Astrocyte of the cerebellum (primary cell): ENCODE measurements around the gene STXBP5.

ENCODE experiments used
- DNase-seq: peaks from one replicate; pipeline ENCODE4 v3.0.0-alpha.2; 2011; ENCODE audit warnings: low read depth
- H3K4me3 ChIP-seq: 2 replicates; pipeline ENCODE4 v1.5.1; 2011; ENCODE audit warnings: mild to moderate bottlenecking, low read depth, low read length, moderate library complexity
- in situ Hi-C: cut with HindIII; loops from 2 replicates; pipeline ENCODE4 v1.10.0; 2017; ENCODE audit warnings: low sequenced_read_pairs
- TF ChIP-seq, protein P1 (sequence below): IDR thresholded peaks from 2 replicates; pipeline ENCODE4 v1.5.1; 2012; ENCODE audit warnings: low read length, low read depth, moderate library complexity, mild to moderate bottlenecking; ENCODE audit errors: missing control alignments

Gene STXBP5

DNA sequence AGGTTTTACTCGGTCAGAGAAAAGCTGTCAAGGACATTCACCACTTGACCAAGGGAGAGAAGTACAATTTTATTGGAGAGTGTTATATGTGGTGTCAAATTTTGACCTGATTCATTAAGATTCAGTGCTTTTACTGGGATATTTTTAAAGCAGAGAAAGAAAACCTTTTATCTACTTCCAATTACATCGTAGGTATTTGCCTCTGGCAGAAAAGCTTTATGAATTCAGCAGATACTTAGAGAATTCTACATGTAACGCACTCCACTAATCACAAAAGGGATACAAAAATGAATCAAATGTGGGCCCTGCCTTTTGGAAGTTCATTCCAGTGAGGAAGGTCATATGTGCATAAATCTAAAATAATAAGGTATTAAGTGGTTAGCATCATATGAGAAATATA lies 133.7 kb downstream of the STXBP5 start:
- TF ChIP-seq, protein P1, sequence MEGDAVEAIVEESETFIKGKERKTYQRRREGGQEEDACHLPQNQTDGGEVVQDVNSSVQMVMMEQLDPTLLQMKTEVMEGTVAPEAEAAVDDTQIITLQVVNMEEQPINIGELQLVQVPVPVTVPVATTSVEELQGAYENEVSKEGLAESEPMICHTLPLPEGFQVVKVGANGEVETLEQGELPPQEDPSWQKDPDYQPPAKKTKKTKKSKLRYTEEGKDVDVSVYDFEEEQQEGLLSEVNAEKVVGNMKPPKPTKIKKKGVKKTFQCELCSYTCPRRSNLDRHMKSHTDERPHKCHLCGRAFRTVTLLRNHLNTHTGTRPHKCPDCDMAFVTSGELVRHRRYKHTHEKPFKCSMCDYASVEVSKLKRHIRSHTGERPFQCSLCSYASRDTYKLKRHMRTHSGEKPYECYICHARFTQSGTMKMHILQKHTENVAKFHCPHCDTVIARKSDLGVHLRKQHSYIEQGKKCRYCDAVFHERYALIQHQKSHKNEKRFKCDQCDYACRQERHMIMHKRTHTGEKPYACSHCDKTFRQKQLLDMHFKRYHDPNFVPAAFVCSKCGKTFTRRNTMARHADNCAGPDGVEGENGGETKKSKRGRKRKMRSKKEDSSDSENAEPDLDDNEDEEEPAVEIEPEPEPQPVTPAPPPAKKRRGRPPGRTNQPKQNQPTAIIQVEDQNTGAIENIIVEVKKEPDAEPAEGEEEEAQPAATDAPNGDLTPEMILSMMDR: no peak
- no peak overlapping the region for H3K4me3 ChIP-seq
- in situ Hi-C loops: no loop called here
- DNase-seq: no peak

DNA sequence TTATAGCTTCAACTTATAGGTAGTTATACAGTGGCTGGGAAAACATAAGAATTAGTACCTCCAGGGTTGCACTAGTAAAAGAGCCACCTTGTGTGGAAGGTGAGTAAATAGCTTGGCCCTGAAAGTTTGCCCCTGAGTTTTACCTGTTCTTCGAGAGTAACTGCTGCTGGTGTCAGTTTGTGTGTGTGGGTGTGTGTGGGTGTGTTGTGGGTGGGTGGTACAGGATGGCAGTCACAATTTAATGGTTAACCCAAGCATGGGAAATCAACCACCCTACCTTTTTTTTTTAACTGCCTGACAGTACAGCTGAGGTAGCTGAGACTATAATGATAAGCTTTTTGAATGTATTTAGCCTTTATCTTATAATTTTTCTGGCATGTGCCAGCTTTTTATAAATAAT lies 137.3 kb downstream of the STXBP5 start:
- in situ Hi-C loops: no loop called here
- H3K4me3 ChIP-seq: no peak overlapping the region
- TF ChIP-seq, protein P1: no peak
- no peak for DNase-seq

DNA sequence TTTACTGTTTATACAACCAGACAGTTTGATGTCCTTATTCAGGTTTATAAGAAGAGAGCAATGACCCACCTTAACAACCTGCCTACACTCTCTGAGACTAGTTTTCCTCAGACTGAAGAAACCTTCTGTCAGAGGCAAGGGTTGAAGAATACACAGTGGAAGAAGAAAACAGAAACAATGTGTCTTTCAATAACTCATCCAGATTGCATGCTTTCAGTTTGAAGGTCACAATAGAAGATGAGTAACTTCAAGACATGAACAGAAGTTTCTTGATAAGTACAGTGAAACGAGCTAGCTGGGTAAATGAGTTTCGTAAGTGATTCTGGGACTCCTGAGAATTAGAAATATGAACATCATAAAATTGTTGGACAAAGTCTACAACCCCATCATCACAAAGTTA lies 141.7 kb downstream of the STXBP5 start:
- no peak overlapping the region for H3K4me3 ChIP-seq
- no peak for DNase-seq
- TF ChIP-seq, protein P1: no peak
- in situ Hi-C loops: no loop called here

DNA sequence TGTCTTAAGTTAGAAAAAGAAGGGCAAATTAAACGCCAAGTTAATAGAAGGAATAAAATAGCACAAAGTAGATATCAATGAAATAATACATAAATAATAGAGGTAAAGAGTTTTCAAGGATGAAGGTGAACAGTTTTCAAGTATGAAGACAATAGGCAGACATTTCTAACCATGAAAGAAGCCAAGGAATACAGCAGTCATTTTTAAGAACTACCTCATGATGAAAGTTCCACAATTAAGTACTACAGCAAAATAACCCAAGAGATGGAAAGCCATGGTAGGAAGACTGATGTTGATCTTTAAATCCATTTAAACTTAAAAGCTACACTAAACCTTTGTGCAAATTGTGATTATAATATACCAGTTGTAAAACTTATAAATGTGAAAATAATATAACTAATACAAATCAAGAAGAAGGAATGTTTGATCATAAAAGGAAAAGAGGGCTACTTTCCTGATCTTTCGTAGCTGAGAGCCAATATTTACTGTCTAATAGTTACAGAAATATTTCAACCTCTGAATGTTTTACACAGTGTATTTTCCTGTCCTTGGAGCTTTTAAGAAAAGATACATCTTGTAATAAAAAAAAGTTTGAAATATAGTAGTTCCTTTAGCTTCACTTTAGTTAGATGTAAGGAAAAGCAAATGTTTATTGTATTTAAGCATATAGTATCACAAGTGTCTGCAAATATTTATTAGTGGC lies 143.1 kb downstream of the STXBP5 start:
- DNase-seq: no peak
- H3K4me3 ChIP-seq: no peak overlapping the region
- in situ Hi-C loops: no loop called here
- TF ChIP-seq, protein P1: no peak

DNA sequence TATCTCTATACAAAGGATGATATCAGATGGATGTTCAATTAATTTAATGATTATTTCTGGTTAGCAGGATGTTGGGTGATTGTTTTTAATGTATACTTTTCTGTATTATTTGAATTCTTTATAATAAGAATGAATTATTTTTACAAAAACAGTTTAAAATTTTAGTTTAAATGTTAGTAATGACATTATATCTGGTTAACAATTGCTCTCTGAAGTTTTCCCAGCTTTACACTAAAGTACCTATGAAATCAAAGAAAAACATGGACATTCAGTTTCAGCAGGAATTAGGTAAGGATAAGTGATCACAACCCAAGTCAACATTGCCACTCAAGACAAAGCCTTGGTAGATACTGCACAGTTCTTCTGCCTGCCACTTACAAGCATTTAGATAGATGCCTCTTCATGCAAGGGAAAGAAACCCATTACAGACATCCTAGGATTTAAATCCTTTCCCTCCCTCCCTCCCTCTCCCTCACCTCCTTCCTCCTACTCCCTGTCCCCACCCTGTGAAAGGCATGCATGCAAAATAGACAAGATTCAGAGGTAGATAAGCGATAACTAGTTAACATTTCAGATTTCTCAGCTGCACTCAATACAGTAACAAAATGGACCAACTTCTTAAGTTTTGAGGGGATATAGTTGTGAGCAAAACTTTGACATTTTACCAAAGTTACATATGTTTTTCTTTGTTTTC lies 143.8 kb downstream of the STXBP5 start:
- in situ Hi-C loops: no loop called here
- no peak overlapping the region for H3K4me3 ChIP-seq
- DNase-seq: no peak
- TF ChIP-seq, protein P1: no peak

DNA sequence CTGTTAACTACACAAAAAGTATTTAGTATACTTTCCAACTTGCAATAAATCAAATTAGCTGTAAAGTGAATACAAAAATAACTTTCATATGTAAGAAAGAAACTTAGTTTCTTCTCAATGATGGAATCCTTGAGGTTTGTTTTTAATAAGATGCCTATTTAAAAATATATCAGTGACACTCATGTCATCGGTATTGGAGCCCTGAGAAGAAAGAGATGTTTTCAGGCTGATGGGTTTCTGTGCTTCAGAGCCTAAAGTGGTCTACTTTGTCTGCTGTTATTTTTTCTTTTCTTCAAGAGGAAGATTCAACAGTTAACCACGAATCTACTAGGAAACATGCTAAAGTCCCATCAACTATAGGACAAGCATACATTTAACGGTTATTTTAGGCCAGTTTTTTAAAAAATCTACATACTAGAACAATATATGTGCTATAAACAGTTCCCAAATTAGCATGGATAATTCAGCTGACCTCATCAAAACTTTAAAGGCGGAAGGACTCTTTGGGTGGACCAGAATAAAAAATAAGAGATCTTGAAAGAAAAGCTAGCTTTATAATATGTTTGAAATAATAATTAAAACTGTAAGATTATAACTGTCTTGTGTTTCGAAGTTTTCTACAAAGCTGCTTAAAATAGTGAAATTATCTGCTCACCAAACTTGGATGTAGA lies 157.2 kb downstream of the STXBP5 start:
- no peak overlapping the region for H3K4me3 ChIP-seq
- DNase-seq: no peak
- in situ Hi-C loops: no loop called here
- TF ChIP-seq, protein P1: no peak
